Naive thymus-derived CD4-positive, alpha-beta T cell (primary cell): ENCODE measurements around the gene MOSPD3. TPM values are rescaled to one million over a fixed set of nuclear protein-coding genes. Genes with fewer than 3 reads are reported as not detected.

Source experiments
- ATAC-seq: fragments of 150-1000 bp; cut with Tn5 transposase; 2 replicates; pipeline ENCODE4 v1.10.0; 2021; ENCODE audit warnings: mild to moderate bottlenecking, moderate library complexity
- CTCF ChIA-PET: fragments of 350-600 bp; sonication (Branson Sonifier 250); formaldehyde crosslinking; loops from one replicate; lab custom pipeline; 2021; ENCODE audit warnings: antibody characterized with exemption; lab: Charles Lee
- POLR2A ChIA-PET: fragments of 350-600 bp; sonication (Branson Sonifier 250); formaldehyde crosslinking; loops from one replicate; lab custom pipeline; 2021; ENCODE audit warnings: antibody characterized with exemption, inconsistent platforms; lab: Charles Lee
- DNase-seq, 9 donors: peaks; one replicate each; pipeline versions ENCODE4 v3.0.0 to v3.0.0-alpha.2; 2020 to 2022; ENCODE audit warnings: mixed read lengths in 1 of 9
- H3K27ac ChIP-seq: one replicate; pipeline ENCODE4 v1.7.0; 2013; ENCODE audit warnings: mild to moderate bottlenecking, low read depth, low read length, moderate library complexity
- H3K27me3 ChIP-seq, 2 donors: one replicate each; pipeline ENCODE4 v1.7.0; 2013; ENCODE audit warnings: low read length in 2 of 2, mild to moderate bottlenecking in 2 of 2, moderate library complexity in 2 of 2; ENCODE audit not compliant: control insufficient read depth in 2 of 2, insufficient read depth in 2 of 2
- H3K36me3 ChIP-seq, 3 experiments: 1 replicate in 2 of 3; 2 replicates in 1 of 3; pipeline ENCODE4 v1.7.0; 2013; ENCODE audit warnings: low read length in 3 of 3, mild to moderate bottlenecking in 3 of 3, moderate library complexity in 1 of 3; ENCODE audit not compliant: insufficient read depth in 3 of 3, control insufficient read depth in 2 of 3
- H3K4me1 ChIP-seq, 2 donors: one replicate each; pipeline ENCODE4 v1.7.0; 2013; ENCODE audit warnings: low read length in 2 of 2, mild to moderate bottlenecking in 2 of 2, moderate library complexity in 1 of 2; ENCODE audit not compliant: control insufficient read depth in 2 of 2, insufficient read depth in 2 of 2
- H3K4me3 ChIP-seq: 2 replicates; pipeline ENCODE4 v1.7.0; 2013; ENCODE audit warnings: mild to moderate bottlenecking, low read length
- H3K9me3 ChIP-seq, 3 experiments: 1 replicate in 2 of 3; 2 replicates in 1 of 3; pipeline ENCODE4 v1.7.0; 2013; ENCODE audit warnings: low read length in 3 of 3; ENCODE audit not compliant: control insufficient read depth in 2 of 3
- H3K27ac Mint-ChIP-seq, 9 donors: one replicate each; pipeline ENCODE4 v1.8.0; 2020 to 2022; ENCODE audit warnings: mixed read lengths in 9 of 9, mild to moderate bottlenecking in 8 of 9, moderate library complexity in 5 of 9, inconsistent platforms in 2 of 9
- H3K27me3 Mint-ChIP-seq, 5 donors: one replicate each; pipeline ENCODE4 v1.8.0; 2021 to 2022; ENCODE audit warnings: mixed read lengths in 5 of 5, mild to moderate bottlenecking in 1 of 5
- H3K36me3 Mint-ChIP-seq, 5 donors: one replicate each; pipeline ENCODE4 v1.8.0; 2020 to 2022; ENCODE audit warnings: mixed read lengths in 5 of 5, mild to moderate bottlenecking in 3 of 5, inconsistent platforms in 1 of 5
- H3K4me1 Mint-ChIP-seq, 7 donors: one replicate each; pipeline ENCODE4 v1.8.0; 2020 to 2022; ENCODE audit warnings: mixed read lengths in 7 of 7, mild to moderate bottlenecking in 3 of 7, inconsistent platforms in 1 of 7
- H3K4me3 Mint-ChIP-seq, 10 donors: one replicate each; pipeline ENCODE4 v1.8.0; 2020 to 2022; ENCODE audit warnings: mild to moderate bottlenecking in 10 of 10, mixed read lengths in 10 of 10, moderate library complexity in 6 of 10, inconsistent platforms in 2 of 10
- H3K9me3 Mint-ChIP-seq, 11 donors: one replicate each; pipeline ENCODE4 v1.8.0; 2020 to 2022; ENCODE audit warnings: mixed read lengths in 11 of 11, mild to moderate bottlenecking in 4 of 11, inconsistent platforms in 1 of 11, moderate library complexity in 1 of 11
- intact Hi-C, 2 donors: fragments of 100-400 bp; cut with micrococcal nuclease; formaldehyde crosslinking; loops; one replicate each; pipeline ENCODE4 v1.15.1; 2023
- polyA plus RNA-seq, 2 donors: library from polyadenylated mRNA; unstranded; fragments of 300-500 nt; fragmentation: Illumina TruSeq; gene quantifications; one replicate each; pipeline ENCODE4 v1.2.3, GENCODE V29; 2021
- total RNA-seq, 6 experiments: library from RNA in 5 of 6; stranded (reverse) in 5 of 6; gene quantifications; 1 replicate in 5 of 6; 2 replicates in 1 of 6; pipeline ENCODE4 v1.2.3 and lab custom pipeline; 2021 to 2026

MOSPD3 gene
- total and polyA plus RNA-seq, 7 experiments from 2014 or later: 8.8 to 54.9 (median 14.7) TPM

DNA sequence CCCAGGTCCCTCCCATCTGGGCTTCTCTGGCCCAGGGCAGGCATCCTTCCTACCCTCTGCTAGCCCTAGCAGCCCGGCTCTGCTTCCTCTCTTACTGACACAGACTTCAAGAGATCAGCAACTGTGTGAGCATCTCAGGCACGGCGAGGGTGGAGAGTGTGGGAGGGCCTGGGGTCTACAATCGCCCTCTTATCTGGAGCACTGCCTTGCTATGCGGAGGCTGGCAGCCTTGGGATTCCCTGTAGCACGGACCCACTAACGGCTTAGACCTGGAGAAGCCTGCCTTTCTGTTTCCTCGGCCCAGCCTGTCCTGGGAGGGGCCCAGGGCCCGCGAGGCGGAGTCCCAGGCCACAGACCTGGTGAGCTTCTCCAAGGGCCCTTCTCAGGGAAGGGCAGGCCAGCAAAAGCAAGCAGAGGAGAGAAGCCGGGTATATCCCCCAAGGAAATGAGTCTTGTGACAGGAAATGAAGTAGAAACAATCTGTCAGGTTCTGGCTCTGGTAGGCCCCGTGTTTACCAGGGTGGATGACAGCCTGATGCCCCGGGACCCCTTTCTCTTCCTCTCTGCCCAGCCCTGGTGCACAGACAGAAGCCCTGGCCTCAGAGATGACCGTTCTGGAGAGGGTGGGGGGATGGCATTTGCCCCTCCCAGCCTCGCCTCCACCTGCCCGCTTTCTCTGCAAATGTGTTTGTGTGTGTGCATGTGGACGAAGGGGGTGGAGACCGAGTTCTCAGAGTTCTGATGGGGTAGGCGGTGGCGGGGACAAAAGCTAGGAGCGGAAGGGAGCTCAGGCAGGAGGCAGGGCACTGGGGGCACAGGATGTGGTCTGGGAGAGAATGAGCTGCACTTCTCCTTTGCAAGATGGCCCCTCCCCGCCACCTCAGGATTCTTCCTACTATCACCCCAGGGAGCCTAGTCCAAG is 28.9 kb upstream of the MOSPD3 start:
- Histone ChIP-seq H3K4me1 (peaks cover 24 to 28% of the 10 kb centered on the region in 2 donors), H3K4me3 (peak overlapping the region; percentile 94), H3K9me3 (no peaks in the 10 kb centered on the region), H3K36me3 (peaks cover 21 to 47% (median 31%) of the 10 kb centered on the region in 3 experiments), H3K27ac (peak overlapping the region; percentile 90), H3K27me3 (no peaks in the 10 kb centered on the region)
- ChIA-PET POLR2A (interaction anchor here (0.5 to 9.8 kb wide), 24 partner anchors 9 to 373 kb away, joined by 3 to 173 read pairs (median 8); partner anchors contain the start of genes GIGYF1, MEPCE, MOSPD3 and PCOLCE), CTCF (interaction anchor here (0.6 to 7.1 kb wide), 11 partner anchors 14 to 477 kb away, joined by 3 to 65 read pairs (median 4); partner anchors contain the start of gene POP7)
- peaks cover 0 to 12% (median 3%) of the 10 kb centered on the region in 5 donors for H3K36me3 Mint-ChIP-seq
- peaks cover 0 to 1% (median 0%) of the 10 kb centered on the region in 5 donors for H3K27me3 Mint-ChIP-seq
- intact Hi-C loops: loop anchor here (1.0 to 10.0 kb wide), 3 partner anchors 13 to 479 kb away; partner anchors contain the start of genes AP4M1 (in 1 of the 2) and MCM7 (in 1 of the 2)
- peak; percentile 39 to 85 (median 79) for DNase-seq
- H3K4me1 Mint-ChIP-seq: peaks cover 22 to 44% (median 28%) of the 10 kb centered on the region in 7 donors
- no peaks in the 10 kb centered on the region for H3K9me3 Mint-ChIP-seq
- peak overlapping the region in 7 of 9 donors; percentile 91 to 99 (median 97) for H3K27ac Mint-ChIP-seq
- no peak for ATAC-seq
- peak overlapping the region; percentile 95 to 100 (median 99) for H3K4me3 Mint-ChIP-seq

DNA sequence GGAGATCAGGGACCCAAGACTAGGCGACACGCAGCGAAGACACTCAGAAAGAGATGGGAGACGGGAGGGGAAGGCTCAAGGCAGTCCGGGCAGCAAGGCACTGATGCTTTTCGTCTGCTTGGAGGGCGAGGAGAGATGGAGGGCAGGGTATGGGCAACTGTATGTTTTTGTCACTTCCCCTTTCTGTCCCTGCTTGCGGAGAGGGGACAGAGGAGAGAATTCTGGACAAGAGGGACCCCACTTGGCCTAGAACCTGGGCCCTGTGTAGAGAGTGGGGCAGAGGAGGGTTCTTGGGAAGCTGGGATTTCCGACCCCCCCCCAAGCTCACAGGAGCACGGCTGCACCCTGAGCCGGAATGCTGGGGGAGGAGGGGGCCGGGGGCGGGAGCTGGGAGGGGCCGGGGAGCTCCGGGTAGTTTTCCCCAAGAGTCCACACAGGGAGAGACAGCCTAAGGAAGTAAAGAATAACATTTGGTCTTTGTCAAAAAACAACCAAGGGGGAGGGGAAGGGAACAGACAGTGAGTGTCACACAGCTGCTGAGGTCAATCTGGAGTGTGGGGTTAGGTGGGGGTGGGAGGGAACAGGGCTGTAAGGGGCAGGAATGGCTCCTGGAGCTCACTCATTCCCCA is 28.2 kb upstream of the MOSPD3 start:
- Histone ChIP-seq H3K36me3 (peaks cover 21 to 39% (median 24%) of the 10 kb centered on the region in 3 experiments), H3K4me1 (peaks cover 24 to 28% of the 10 kb centered on the region in 2 donors), H3K27ac (peak overlapping the region; percentile 90), H3K9me3 (no peaks in the 10 kb centered on the region), H3K27me3 (no peaks in the 10 kb centered on the region), H3K4me3 (peak overlapping the region; percentile 94)
- H3K36me3 Mint-ChIP-seq: peaks cover 0 to 12% (median 3%) of the 10 kb centered on the region in 5 donors
- H3K4me3 Mint-ChIP-seq: peak overlapping the region; percentile 95 to 100 (median 99)
- intact Hi-C loops: loop anchor here in 1 of 2 donors (10.0 kb wide), 1 partner anchor 479 kb away; the partner anchor contains the start of genes AP4M1 and MCM7
- H3K27me3 Mint-ChIP-seq: peaks cover 0 to 5% (median 0%) of the 10 kb centered on the region in 5 donors
- DNase-seq (no peak), ATAC-seq (no peak)
- peak overlapping the region in 8 of 9 donors; percentile 94 to 99 (median 97) for H3K27ac Mint-ChIP-seq
- ChIA-PET POLR2A (interaction anchor here (0.5 to 9.8 kb wide), 26 partner anchors 10 to 374 kb away, joined by 3 to 173 read pairs (median 6); partner anchors contain the start of genes GIGYF1, MEPCE, MOSPD3 and PCOLCE), CTCF (interaction anchor here (0.6 to 7.1 kb wide), 12 partner anchors 15 to 477 kb away, joined by 3 to 65 read pairs (median 4); partner anchors contain the start of gene POP7)
- H3K4me1 Mint-ChIP-seq: peaks cover 20 to 42% (median 30%) of the 10 kb centered on the region in 7 donors
- H3K9me3 Mint-ChIP-seq: no peaks in the 10 kb centered on the region

DNA sequence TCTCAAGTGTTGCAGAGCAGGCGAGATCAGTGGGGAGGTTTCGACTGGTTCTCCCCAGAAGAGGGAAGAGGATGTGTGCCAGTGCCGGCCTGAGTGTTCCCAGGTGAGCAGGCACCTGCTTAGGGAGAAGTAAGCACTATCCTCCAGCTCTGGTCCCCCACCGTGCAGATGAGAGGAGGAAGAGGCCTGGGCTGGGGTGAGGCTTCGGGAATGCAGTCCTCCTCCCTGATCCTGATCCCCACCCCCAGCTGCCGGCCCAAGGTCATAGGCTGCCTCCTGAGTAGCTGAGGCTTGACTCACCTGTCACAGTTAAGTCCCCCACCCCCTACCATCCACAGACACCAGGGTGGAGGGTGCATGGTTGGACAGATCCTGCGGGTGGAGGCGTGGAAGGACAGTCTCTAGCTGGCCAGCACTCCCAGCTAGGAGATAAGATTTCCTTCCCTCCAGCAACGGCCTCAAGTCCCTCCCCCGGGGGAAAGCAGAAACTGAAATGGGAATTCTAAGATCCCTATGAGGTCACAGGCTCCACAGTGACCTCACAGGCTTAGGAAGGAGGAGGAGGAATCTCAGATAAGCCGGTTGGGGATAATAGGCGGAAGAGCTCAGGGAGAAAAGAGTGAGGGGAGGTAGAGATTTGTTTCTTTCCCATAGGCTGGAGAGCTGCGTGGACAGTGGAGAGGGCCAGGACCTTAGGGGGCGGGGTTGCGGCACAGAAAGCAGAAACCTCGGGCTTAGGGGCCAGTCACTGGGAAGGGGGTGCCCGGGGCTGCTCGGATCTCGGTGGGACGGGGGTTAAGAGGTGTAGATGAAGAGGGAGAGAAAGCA is 27.4 kb upstream of the MOSPD3 start:
- DNase-seq: no peak
- peaks cover 16 to 32% (median 21%) of the 10 kb centered on the region in 3 experiments for H3K36me3 ChIP-seq
- POLR2A ChIA-PET: interaction anchor here (0.6 to 9.8 kb wide), 35 partner anchors 8 to 375 kb away, joined by 3 to 173 read pairs (median 9); partner anchors contain the start of genes AGFG2, GIGYF1, MEPCE and MOSPD3
- H3K36me3 Mint-ChIP-seq: peaks cover 0 to 12% (median 3%) of the 10 kb centered on the region in 5 donors
- H3K27me3 Mint-ChIP-seq: peaks cover 0 to 12% (median 0%) of the 10 kb centered on the region in 5 donors
- peaks cover 20 to 42% (median 30%) of the 10 kb centered on the region in 7 donors for H3K4me1 Mint-ChIP-seq
- no peak for ATAC-seq
- H3K4me1 ChIP-seq: peaks cover 24 to 28% of the 10 kb centered on the region in 2 donors
- peak overlapping the region; percentile 90 for H3K27ac ChIP-seq
- CTCF ChIA-PET: interaction anchor here (0.5 to 7.1 kb wide), 15 partner anchors 14 to 659 kb away, joined by 3 to 65 read pairs (median 4); partner anchors contain the start of genes MOSPD3 and POP7
- H3K9me3 ChIP-seq: no peaks in the 10 kb centered on the region
- H3K4me3 ChIP-seq: peak overlapping the region; percentile 94
- H3K4me3 Mint-ChIP-seq: peak overlapping the region; percentile 95 to 100 (median 99)
- H3K27ac Mint-ChIP-seq: peak overlapping the region in 8 of 9 donors; percentile 94 to 99 (median 98)
- intact Hi-C loops: loop anchor here (5.0 to 10.0 kb wide), 2 partner anchors 480 to 503 kb away; partner anchors contain the start of genes AP4M1 (in 1 of the 2), MCM7 (in 1 of the 2) and ZNF3 (in 1 of the 2)
- no peaks in the 10 kb centered on the region for H3K27me3 ChIP-seq
- H3K9me3 Mint-ChIP-seq: no peaks in the 10 kb centered on the region

DNA sequence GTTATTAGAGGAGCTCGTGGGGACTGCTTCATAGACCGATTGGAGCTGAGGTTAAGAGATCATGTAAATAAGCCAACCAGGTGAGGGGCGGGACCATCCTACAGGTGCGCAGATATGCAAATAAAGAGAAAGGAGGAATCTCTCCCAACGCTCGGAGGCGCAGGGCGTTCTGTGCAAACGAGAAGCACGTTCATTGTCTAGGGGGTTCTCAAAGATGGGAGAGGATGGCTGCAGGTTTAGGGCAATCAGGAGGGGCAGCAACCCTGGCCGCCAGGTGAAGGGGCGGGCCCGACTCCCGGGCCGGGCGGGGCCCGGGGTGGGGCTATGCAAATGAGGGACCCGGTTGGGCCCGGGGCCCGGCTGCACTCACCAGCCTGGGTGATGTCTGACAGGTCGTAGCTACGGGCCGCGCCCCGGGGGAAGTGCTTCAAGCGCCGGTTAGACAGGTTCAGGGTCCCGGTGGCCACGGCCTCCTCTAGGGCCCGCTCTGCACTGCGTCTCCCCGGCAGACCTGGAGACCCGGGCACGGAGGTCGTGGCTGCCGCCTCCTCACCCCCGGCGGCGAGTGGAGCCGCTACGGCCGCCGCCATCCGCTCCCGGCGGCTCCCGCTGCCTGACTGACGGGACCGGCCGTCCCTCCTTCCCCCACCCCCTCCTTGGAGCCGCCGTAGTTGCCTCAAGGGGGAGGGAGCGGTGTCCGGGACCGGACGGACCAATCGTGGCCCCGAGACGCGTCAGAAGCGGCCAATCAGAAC is 26.7 kb upstream of the MOSPD3 start, which contains the start of gene LRCH4:
LRCH4 (minus strand) TSS at position 619 of the 755 bp plus-strand sequence; CDS start at position 590, 29 bp downstream.
- peaks cover 0 to 20% (median 4%) of the 10 kb centered on the region in 5 donors for H3K27me3 Mint-ChIP-seq
- CTCF ChIA-PET: interaction anchor here (0.5 to 7.1 kb wide), 17 partner anchors 9 to 659 kb away, joined by 3 to 65 read pairs (median 5); partner anchors contain the start of genes GIGYF1, MOSPD3, POP7 and ZCWPW1
- Histone ChIP-seq H3K27me3 (no peaks in the 10 kb centered on the region), H3K4me1 (peaks cover 24 to 28% of the 10 kb centered on the region in 2 donors), H3K9me3 (no peaks in the 10 kb centered on the region), H3K27ac (peak within 1 kb of the TSS; percentile 90), H3K4me3 (peak within 1 kb of the TSS; percentile 94), H3K36me3 (peaks cover 11 to 24% (median 13%) of the 10 kb centered on the region in 3 experiments)
- intact Hi-C loops: loop anchor here (1.0 to 10.0 kb wide), 15 partner anchors 19 to 503 kb away; partner anchors contain the start of genes AGFG2 (in 2 of the 2), GNB2 (in 2 of the 2), MEPCE (in 2 of the 2) and MOSPD3 (in 2 of the 2)
- H3K4me3 Mint-ChIP-seq: peak within 1 kb of the TSS; percentile 95 to 100 (median 99)
- peaks cover 0 to 12% (median 3%) of the 10 kb centered on the region in 5 donors for H3K36me3 Mint-ChIP-seq
- H3K27ac Mint-ChIP-seq: peak within 1 kb of the TSS in 8 of 9 donors; percentile 94 to 99 (median 98)
- DNase-seq (peak in 6 of 9 donors; percentile 55 to 75 (median 68)), ATAC-seq (peak; percentile 25)
- POLR2A ChIA-PET: interaction anchor here (0.6 to 9.8 kb wide), 44 partner anchors 9 to 1027 kb away, joined by 3 to 173 read pairs (median 8); partner anchors contain the start of genes AGFG2, GIGYF1, GNB2 and MEPCE
- H3K4me1 Mint-ChIP-seq: peaks cover 20 to 42% (median 30%) of the 10 kb centered on the region in 7 donors
- H3K9me3 Mint-ChIP-seq: no peaks in the 10 kb centered on the region
